ENCODE results near the gene SPTBN1. TPM values are rescaled to one million over a fixed set of nuclear protein-coding genes. Genes with fewer than 3 reads are reported as not detected.
A peak's percentile ranks its signal among the peaks of the same experiment; 100 is the strongest.
"Not testable (repeated sequence)": the region's sequence is repeated elsewhere in the genome, so short reads cannot be mapped to it uniquely, and the experiment has no call there.

SPTBN1 gene
- total RNA-seq, 1 experiment from 2014 or later, result 171 TPM

GRCh38 chr2:54526226-54526879, 70.2 kb downstream of the SPTBN1 start:
- H3K27ac Mint-ChIP-seq (ENCODE audit: low read depth, unreplicated experiment), result no peak overlapping the region
- no peaks in the 10 kb centered on the region for H3K27me3 Mint-ChIP-seq (ENCODE audit: insufficient read depth, unreplicated experiment)
- BruUV-seq (replicated peaks), result no TSS peak
- intact Hi-C loops (cut with micrococcal nuclease), result no loop called here
- H3K4me1 Mint-ChIP-seq (ENCODE audit: insufficient read depth, unreplicated experiment), result peaks cover 22% of the 10 kb centered on the region
- POLR2A ChIA-PET, result interaction anchor here (0.6 to 12.8 kb wide), 3 partner anchors 25 to 502 kb away, joined by 4 to 249 read pairs (median 18); no protein-coding TSS in a partner anchor
- DNase-seq (ENCODE audit: unreplicated experiment), result no peak
- H3K9me3 Mint-ChIP-seq (ENCODE audit: unreplicated experiment), result no peaks in the 10 kb centered on the region
- no peaks in the 10 kb centered on the region for H3K36me3 Mint-ChIP-seq (ENCODE audit: insufficient read depth, unreplicated experiment)
- TF ChIP-seq CTCF (IDR thresholded peaks at IDR 0.05; ENCODE audit: unreplicated experiment), result no peak
- H3K4me3 Mint-ChIP-seq (ENCODE audit: unreplicated experiment), result no peak overlapping the region
- CTCF ChIA-PET, result interaction anchor here (0.6 to 8.3 kb wide), 9 partner anchors 9 to 422 kb away, joined by 3 to 103 read pairs (median 4); no protein-coding TSS in a partner anchor

- H3K27me3 Mint-ChIP-seq (ENCODE audit: insufficient read depth, unreplicated experiment), result no peaks in the 10 kb centered on the region
- H3K27ac Mint-ChIP-seq (ENCODE audit: low read depth, unreplicated experiment), result peak overlapping the region; percentile 6
- no peak for TF ChIP-seq CTCF (IDR thresholded peaks at IDR 0.05; ENCODE audit: unreplicated experiment)
- intact Hi-C loops (cut with micrococcal nuclease), result no loop called here
- H3K9me3 Mint-ChIP-seq (ENCODE audit: unreplicated experiment), result no peaks in the 10 kb centered on the region
- no peak overlapping the region for H3K4me3 Mint-ChIP-seq (ENCODE audit: unreplicated experiment)
- no TSS peak for BruUV-seq (replicated peaks)
- POLR2A ChIA-PET, result interaction anchor here (0.8 to 12.8 kb wide), 2 partner anchors 32 to 56 kb away, joined by 3 to 249 read pairs; no protein-coding TSS in a partner anchor
- no peak for DNase-seq (ENCODE audit: unreplicated experiment)
- H3K36me3 Mint-ChIP-seq (ENCODE audit: insufficient read depth, unreplicated experiment), result no peaks in the 10 kb centered on the region
- H3K4me1 Mint-ChIP-seq (ENCODE audit: insufficient read depth, unreplicated experiment), result peaks cover 31% of the 10 kb centered on the region
- CTCF ChIA-PET, result interaction anchor here (0.6 kb wide), 2 partner anchors 130 to 321 kb away, joined by 4 read pairs; no protein-coding TSS in a partner anchor
These were observed 72.3 kb downstream of the SPTBN1 start for GRCh38 chr2:54528311-54528955.

- ChIA-PET CTCF (interaction anchor here (0.6 to 1.4 kb wide), 3 partner anchors 90 to 782 kb away, joined by 3 to 4 read pairs (median 3); no protein-coding TSS in a partner anchor), POLR2A (interaction anchor here (1.5 to 12.8 kb wide), 2 partner anchors 17 to 31 kb away, joined by 3 to 249 read pairs; no protein-coding TSS in a partner anchor)
- H3K27ac Mint-ChIP-seq (ENCODE audit: low read depth, unreplicated experiment); BruUV-seq (replicated peaks); H3K9me3 Mint-ChIP-seq (ENCODE audit: unreplicated experiment); H3K36me3 Mint-ChIP-seq (ENCODE audit: insufficient read depth, unreplicated experiment); intact Hi-C loops (cut with micrococcal nuclease); H3K27me3 Mint-ChIP-seq (ENCODE audit: insufficient read depth, unreplicated experiment); H3K4me3 Mint-ChIP-seq (ENCODE audit: unreplicated experiment); DNase-seq (ENCODE audit: unreplicated experiment): not testable (repeated sequence)
- H3K4me1 Mint-ChIP-seq (ENCODE audit: insufficient read depth, unreplicated experiment), result peaks cover 28% of the 10 kb centered on the region
These were observed 73.4 kb downstream of the SPTBN1 start for GRCh38 chr2:54529518-54529917.

- Mint-ChIP-seq H3K9me3 (ENCODE audit: unreplicated experiment) (no peaks in the 10 kb centered on the region), H3K27me3 (ENCODE audit: insufficient read depth, unreplicated experiment) (no peaks in the 10 kb centered on the region), H3K4me3 (ENCODE audit: unreplicated experiment) (no peak overlapping the region), H3K27ac (ENCODE audit: low read depth, unreplicated experiment) (no peak overlapping the region), H3K4me1 (ENCODE audit: insufficient read depth, unreplicated experiment) (peaks cover 28% of the 10 kb centered on the region), H3K36me3 (ENCODE audit: insufficient read depth, unreplicated experiment) (no peaks in the 10 kb centered on the region)
- CTCF ChIA-PET, result interaction anchor here (0.6 to 1.6 kb wide), 7 partner anchors 9 to 783 kb away, joined by 3 to 6 read pairs (median 3); no protein-coding TSS in a partner anchor
- no TSS peak for BruUV-seq (replicated peaks)
- no peak for DNase-seq (ENCODE audit: unreplicated experiment)
- TF ChIP-seq CTCF (IDR thresholded peaks at IDR 0.05; ENCODE audit: unreplicated experiment), result no peak
- intact Hi-C loops (cut with micrococcal nuclease), result no loop called here
- POLR2A ChIA-PET, result interaction anchor here (0.9 to 12.8 kb wide), 5 partner anchors 17 to 55 kb away, joined by 3 to 249 read pairs (median 4); no protein-coding TSS in a partner anchor
These were observed 73.8 kb downstream of the SPTBN1 start for GRCh38 chr2:54529935-54530334.
